Measurements from ENCODE around the gene DENND4C. TPM values are rescaled to one million over a fixed set of nuclear protein-coding genes. Genes with fewer than 3 reads are reported as not detected.

The DENND4C gene
- total and polyA plus RNA-seq, 2 of the 4 experiments (the other 2 are of a cell fraction): 9.0 to 32.6 TPM

GRCh38 chr9:19409401-19410194 lies 179.1 kb downstream of the DENND4C start:
- H4K5ac ChIP-seq (ENCODE audit: low read depth, low read length): no peak overlapping the region
- dilution Hi-C loops (cut with HindIII; ENCODE audit: low sequenced_read_pairs, unreplicated experiment): no loop called here
- no peak overlapping the region for H2BK20ac ChIP-seq (ENCODE audit: low read depth, low read length)
- H3K36me3 ChIP-seq (ENCODE audit: control insufficient read depth, insufficient read depth, low read length): no peaks in the 10 kb centered on the region
- H4K20me1 ChIP-seq (ENCODE audit: insufficient read depth, low read length): no peaks in the 10 kb centered on the region
- ChIA-PET CTCF (interaction anchor here (0.5 to 1.5 kb wide), 2 partner anchors 55 to 1802 kb away, joined by 4 read pairs; no protein-coding TSS in a partner anchor), POLR2A (ENCODE audit: unreplicated experiment) (no interaction called here)
- peak overlapping the region; percentile 69; the same call in 1 of the 2 replicates for H3K23ac ChIP-seq (ENCODE audit: low read depth, low read length)
- peak overlapping the region; percentile 47 for H2AK9ac ChIP-seq (replicated peaks; ENCODE audit: low read depth, low read length, poor library complexity)
- DNase-seq (no peak), ATAC-seq (ENCODE audit: low read depth) (peak; percentile 1; the same call in 1 of the 2 replicates)
- H2BK15ac ChIP-seq (ENCODE audit: low read depth, low read length): no peak overlapping the region
- no peaks in the 10 kb centered on the region for H3K9me3 ChIP-seq (ENCODE audit: control insufficient read depth, insufficient read depth, low read length)
- no peaks in the 10 kb centered on the region for H3K27me3 ChIP-seq (ENCODE audit: control insufficient read depth, insufficient read depth, low read length)
- TF ChIP-seq MAZ (IDR thresholded peaks at IDR 0.05; ENCODE audit: borderline replicate concordance, low read depth, low read length) (no peak), POLR2A (IDR thresholded peaks at IDR 0.05; ENCODE audit: low read depth, low read length) (no peak), CEBPB (IDR thresholded peaks at IDR 0.05; ENCODE audit: low read depth, low read length) (no peak), FOS (IDR thresholded peaks at IDR 0.05; ENCODE audit: low read depth, low read length) (no peak), SMC3 (IDR thresholded peaks at IDR 0.05; ENCODE audit: low read depth, low read length) (no peak), ELK1 (IDR thresholded peaks at IDR 0.05; ENCODE audit: borderline replicate concordance, low read depth, low read length) (no peak), CTCF (conservative IDR thresholded peaks at IDR 0.05; ENCODE audit: low read depth, low read length) (no peak), USF2 (IDR thresholded peaks at IDR 0.05; ENCODE audit: low read depth, low read length) (no peak), BHLHE40 (IDR thresholded peaks at IDR 0.05; ENCODE audit: low read depth, low read length) (no peak), RCOR1 (IDR thresholded peaks at IDR 0.05; ENCODE audit: insufficient replicate concordance, low read length) (no peak), MAFK (IDR thresholded peaks at IDR 0.05; ENCODE audit: low read depth, low read length) (no peak), MXI1 (IDR thresholded peaks at IDR 0.05; ENCODE audit: borderline replicate concordance, low read depth, low read length) (no peak), NFE2L2 (IDR thresholded peaks at IDR 0.05; ENCODE audit: low read depth, low read length) (no peak)
- WGBS, 2 experiments (ENCODE audit: extremely low coverage in 2 of 2, insufficient read length in 1 of 2): no CpG with 5 or more reads among the region's 17 CpGs
- no peak overlapping the region for H4K91ac ChIP-seq (ENCODE audit: insufficient read depth, low read depth, low read length)
- no peak overlapping the region for H2BK5ac ChIP-seq (ENCODE audit: low read depth, low read length, poor library complexity, severe bottlenecking)
- no peak overlapping the region for H3K18ac ChIP-seq (ENCODE audit: low read depth, low read length)
- H2AFZ ChIP-seq (replicated peaks; ENCODE audit: low read length, poor library complexity): peak overlapping the region; percentile 93
- H3K9me1 ChIP-seq (ENCODE audit: insufficient read depth, low read length): no peaks in the 10 kb centered on the region; the same call in none of the 2 replicates
- H3K4me3 ChIP-seq (ENCODE audit: insufficient read depth, low read depth, low read length): peak overlapping the region; percentile 84
- H3K79me1 ChIP-seq (ENCODE audit: low read depth in 1 of 2, low read length in 2 of 2): peaks cover 0 to 13% of the 10 kb centered on the region in 2 experiments; a peak in 2 of 4 replicates
- peak overlapping the region; percentile 2; the same call in 1 of the 2 replicates for H3K4ac ChIP-seq (ENCODE audit: low read depth, low read length)
- peak overlapping the region in 1 of 2 experiments; percentile 17; a peak in 1 of 4 replicates for H4K8ac ChIP-seq (ENCODE audit: low read depth in 2 of 2, low read length in 2 of 2)
- no peaks in the 10 kb centered on the region for H3K4me1 ChIP-seq (ENCODE audit: control insufficient read depth, insufficient read depth, low read length)
- H3K14ac ChIP-seq (replicated peaks; ENCODE audit: low read depth, low read length): 0 out of 2 replicates have a peak overlapping the region, but pooled peaks have one; percentile 27
- no TSS peak for BruUV-seq (replicated peaks)
- in situ Hi-C loops (cut with MboI; ENCODE audit: low sequenced_read_pairs): no loop called here
- intact Hi-C loops (cut with micrococcal nuclease): loop anchor here (1.0 to 2.0 kb wide), 2 partner anchors 29 to 179 kb away; partner anchors contain the start of genes DENND4C and RPS6
- H2BK120ac ChIP-seq (ENCODE audit: low read depth, low read length): no peak overlapping the region
- peak overlapping the region; percentile 77 for H3K4me2 ChIP-seq (ENCODE audit: low read depth, low read length)
- H3K27ac ChIP-seq (ENCODE audit: insufficient read depth, low read length): peak overlapping the region; percentile 44; the same call in 1 of the 2 replicates
- peak overlapping the region; percentile 53 for H3K9ac ChIP-seq (ENCODE audit: low read depth, low read length)
- no peak overlapping the region for H2AK5ac ChIP-seq (ENCODE audit: low read depth, low read length)
- H3K56ac ChIP-seq (ENCODE audit: extremely low read depth, insufficient read depth, low read length): no peak overlapping the region

Data from IMR-90 (cell line).